Activated CD4-positive, alpha-beta T cell treated with anti-CD3 and anti-CD28 coated beads, Interleukin-2, Interleukin-6, amounts not matched to agents 100 ng/mL and 50 ng/mL, durations not matched to agents 16 hours and 8 hours (primary cell): Measurements from ENCODE around the gene SREK1IP1.
"Not testable (repeated sequence)": the region's sequence is repeated elsewhere in the genome, so short reads cannot be mapped to it uniquely, and the experiment has no call there.

Experiments
- DNase-seq: peaks from one replicate; pipeline ENCODE4 v3.0.0-alpha.2; 2020

SREK1IP1 gene

DNA sequence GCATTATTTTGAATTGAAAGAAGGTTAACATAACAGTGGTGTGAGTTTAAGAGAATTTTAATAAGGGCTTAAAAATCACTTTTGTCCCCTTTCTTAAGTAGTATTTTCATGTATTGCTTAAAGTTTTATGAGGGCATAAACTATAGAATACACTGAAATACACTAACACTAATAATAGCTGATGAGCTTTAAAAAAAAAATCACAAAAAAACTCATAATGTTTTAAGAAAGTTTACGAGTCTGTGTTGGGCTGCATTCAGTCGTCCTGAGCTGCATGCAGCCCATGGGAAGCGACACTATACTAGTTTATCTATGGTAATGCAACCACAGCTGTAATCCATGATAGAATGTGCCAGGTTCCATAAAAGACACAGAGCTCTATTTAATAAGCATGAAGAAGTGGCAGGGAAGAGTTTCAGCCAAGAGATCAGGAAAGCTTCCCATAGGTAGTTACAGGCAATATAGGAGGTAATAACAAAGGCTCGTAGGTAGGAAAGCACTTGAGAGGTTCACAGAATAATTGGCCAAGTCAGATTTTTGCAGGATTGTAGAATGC lies 4.5 kb downstream of the SREK1IP1 start:
- DNase-seq: no peak

DNA sequence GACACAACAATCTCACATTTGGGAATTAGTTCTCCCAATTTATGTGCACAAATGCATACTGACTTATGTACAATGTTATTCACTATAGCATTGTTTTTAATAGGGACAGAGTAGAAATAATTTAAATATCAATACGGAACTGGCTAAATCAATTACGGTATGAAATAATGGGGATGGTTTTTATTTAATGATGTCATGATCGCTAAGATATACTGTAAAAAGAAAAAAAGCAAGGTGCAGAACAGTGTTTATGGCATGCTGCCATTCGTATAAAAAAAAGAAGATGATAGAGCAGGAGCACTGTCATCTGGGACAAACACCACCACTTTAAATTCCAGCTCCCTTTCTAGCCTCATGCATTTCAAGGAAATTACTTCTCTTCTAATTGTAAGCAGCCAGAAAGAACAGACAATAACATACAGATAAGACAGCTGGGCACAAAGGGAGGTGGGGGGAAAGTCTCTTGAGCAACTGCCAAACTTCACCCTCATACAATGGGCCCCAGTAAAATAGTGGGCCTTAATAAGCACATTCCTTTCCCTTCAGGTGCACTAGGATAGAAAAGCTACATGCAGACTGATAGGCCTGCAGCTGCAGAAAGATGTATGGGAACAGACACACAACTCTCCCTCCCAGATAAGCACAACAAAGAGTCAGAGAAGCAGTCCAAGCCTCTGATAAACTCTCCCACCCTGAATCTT lies 8.4 kb downstream of the SREK1IP1 start:
- DNase-seq: no peak

DNA sequence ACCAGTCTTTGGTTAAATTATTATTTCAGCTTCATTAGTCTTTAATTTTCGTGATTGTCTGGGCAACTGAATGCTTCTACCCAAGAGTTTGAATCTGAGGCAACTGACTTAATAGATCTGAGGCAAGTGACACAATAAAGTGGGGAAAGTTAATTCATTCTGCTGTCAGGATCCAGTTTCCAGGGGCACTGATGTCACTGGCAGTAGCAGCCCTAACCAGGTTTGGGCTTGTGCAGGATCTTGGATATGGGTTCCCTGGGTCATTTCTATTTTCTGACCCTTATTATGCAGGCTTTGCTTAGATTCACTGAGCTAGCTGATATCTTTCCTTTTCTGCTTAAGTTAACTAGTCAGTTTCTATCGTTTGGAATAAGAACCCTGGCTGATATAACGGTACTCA lies 9.6 kb downstream of the SREK1IP1 start:
- no peak for DNase-seq

- DNase-seq: no peak
Observed at GRCh38 chr5:64754066-64754465, 14.4 kb downstream of the SREK1IP1 start.

GRCh38 chr5:64749385-64749784 lies 19.1 kb downstream of the SREK1IP1 start:
- no peak for DNase-seq

DNA sequence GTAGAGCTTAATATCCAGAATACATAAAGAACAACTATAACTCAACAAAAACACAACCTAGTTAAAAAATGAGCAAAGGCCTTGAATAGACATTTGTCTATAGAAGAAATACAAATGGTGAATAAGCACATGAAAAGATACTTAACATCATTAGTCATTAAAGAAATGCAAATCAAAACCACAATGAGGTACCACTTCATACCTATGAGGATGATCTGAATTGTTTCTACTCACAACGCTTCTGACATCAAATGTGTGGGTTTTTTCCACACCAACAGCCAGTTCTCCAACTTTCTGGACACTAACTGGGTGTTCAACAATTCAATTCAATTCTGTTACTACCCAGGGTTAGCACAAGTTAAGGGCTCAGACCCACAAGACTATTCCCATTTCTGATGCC lies 22.0 kb downstream of the SREK1IP1 start:
- DNase-seq: no peak

- DNase-seq: no peak
Observed at GRCh38 chr5:64744914-64745313, 23.6 kb downstream of the SREK1IP1 start.

DNA sequence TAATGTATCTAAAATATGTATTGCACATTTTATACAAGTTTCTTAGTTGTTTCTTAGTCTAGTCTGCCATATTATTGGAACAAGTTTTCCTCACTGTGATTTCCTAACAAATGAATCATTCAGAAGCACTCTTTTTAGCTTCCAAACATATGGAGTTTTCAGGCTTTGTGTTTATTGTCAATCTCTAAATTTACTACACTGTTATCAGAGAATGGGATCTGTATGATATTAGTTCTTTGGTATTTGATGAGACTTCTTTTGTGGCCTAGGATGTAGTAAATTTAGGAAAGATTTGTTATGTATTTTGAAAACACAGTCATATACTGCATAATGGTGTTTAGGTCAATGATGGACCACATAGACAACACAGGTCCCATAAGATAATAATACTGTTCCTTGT lies 25.7 kb downstream of the SREK1IP1 start:
- no peak for DNase-seq

DNA sequence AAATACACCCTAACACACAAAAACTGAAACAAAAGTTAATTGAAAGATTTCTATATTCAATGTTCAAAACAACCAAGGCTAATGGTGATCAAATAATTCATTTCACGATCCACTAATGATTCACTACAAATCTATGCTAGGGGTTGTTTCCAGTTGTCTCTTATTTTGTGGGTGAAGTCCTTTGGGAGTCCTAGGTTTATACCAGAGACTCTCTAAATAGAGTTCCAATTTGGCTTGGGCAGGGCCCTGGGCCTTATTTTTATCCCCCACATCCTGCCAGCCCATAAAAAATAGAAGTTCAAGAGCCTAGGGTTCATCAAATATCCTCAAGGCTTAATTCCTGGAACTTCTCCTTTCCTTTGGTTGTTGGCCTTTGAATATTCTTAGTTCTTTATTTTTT lies 26.1 kb downstream of the SREK1IP1 start:
- DNase-seq: no peak

GRCh38 chr5:64727150-64727549 lies 41.3 kb downstream of the SREK1IP1 start:
- no peak for DNase-seq

GRCh38 chr5:64722588-64722987 lies 45.9 kb downstream of the SREK1IP1 start:
- DNase-seq: no peak

- DNase-seq: not testable (repeated sequence)
Observed at GRCh38 chr5:64714495-64714894, 54.0 kb downstream of the SREK1IP1 start.

DNA sequence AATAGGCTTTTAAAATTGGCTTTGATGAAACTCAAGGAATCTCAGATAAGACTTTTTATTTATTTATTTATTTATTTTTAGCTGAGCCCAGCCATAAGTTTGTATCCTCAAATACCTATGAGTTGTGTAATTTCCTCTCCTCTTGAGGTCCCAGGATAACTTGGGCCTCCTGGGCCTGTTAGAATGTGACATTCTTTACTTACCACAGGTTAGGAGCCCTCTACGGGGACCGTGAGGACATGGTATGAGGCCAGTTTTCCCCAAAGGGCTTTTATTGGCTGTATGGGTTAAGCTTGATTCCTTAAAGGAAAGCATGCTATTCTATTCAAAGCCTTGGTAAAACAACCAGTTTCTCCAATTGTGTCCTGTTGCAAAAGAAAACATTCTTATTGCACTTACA lies 61.3 kb downstream of the SREK1IP1 start:
- DNase-seq: no peak

DNA sequence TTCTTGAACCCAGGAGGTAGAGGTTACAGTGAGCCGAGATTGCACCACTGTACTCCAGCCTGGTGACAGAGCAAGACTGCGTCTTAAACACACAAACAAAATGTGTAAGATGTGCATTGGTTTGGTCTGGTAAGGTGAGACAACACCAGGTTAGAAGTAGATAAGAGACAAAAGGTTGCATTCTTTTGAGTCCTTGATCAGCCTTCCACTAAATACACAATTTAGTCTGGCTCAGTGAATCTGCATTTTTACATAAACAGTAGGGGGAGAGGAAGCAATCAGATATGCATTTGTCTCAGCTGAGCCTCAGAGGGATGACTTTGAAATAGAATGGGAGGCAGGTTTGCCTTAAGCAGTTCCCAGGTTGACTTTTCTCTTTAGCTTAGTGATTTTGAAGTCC lies 62.4 kb downstream of the SREK1IP1 start:
- DNase-seq: not testable (repeated sequence)

DNA sequence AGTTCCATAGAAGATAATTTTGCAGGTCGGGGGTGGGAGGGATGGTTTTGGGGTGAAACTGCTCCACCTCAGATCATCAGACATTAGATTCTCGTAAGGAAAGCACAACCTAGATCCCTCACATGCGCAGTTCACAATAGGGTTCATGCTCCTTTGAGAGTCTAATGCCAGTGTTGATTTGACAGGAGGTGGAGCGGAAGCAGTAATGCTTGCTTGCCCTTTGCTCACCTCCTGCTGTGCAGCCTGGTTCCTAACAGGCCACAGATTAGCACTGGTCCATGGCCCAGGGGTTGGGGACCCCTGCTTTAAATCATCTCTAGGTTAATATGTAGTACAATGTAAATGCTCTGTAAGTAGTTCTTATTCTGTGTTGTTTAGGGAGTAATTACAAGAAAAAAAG lies 67.7 kb downstream of the SREK1IP1 start:
- DNase-seq: no peak

DNA sequence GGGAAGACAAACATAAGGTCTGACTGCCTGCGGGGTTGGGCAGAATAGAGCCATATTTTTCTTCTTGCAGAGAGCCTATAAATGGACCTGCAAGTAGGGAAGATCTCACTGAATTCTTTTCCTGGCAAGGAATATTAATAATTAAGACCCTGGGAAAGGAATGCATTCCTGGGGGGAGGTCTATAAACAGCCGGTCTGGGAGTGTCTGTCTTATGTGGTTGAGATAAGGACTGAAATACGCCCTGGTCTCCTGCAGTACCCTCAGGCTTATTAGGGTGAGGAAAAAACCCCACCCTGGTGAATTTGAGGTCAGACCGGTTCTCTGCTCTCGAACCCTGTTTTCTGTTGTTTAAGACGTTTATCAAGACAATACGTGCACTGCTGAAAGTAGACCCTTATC lies 72.1 kb downstream of the SREK1IP1 start:
- not testable (repeated sequence) for DNase-seq

DNA sequence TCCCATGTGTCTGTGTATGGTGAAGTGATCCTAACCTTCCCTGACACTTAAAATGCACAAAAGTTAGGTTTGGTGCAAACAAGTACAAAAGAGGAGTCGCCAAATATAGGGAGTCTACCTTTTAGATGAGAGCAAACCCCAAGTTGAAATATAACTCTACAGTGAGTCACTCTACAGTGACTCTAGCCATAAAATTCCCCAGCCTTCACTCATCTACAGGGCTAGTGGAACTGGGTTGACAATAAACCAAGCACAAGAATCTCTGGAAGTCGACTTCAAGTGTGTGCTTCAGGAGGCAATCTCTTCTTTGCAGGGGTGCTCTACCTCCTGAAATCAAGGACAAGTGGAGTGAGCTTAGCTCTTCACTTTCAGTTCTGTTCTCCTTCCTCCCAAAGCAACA lies 74.9 kb downstream of the SREK1IP1 start:
- DNase-seq: no peak

- DNase-seq: no peak
Observed at GRCh38 chr5:64691291-64691690, 77.2 kb downstream of the SREK1IP1 start.

- no peak for DNase-seq
Observed at GRCh38 chr5:64690417-64691151, 77.9 kb downstream of the SREK1IP1 start, which contains the start of gene SHISAL2B. SHISAL2B (plus strand) TSS chr5:64690503; CDS start chr5:64690624, 121 bp downstream.

DNA sequence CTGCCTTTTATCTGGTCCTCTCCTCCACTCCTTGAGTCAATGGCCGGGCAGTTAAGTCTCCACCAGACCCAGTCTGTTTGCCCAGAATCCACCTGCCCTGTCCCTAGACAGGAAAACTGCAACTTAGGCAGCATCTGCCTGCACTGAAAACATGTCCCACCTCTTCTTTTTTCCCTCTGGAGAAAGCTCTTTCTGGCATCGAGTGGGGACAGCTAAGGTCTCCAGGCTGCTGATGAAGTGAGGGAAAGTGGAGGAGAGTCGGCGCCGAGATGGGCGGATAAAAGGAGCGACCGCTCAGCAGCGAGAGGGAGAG lies 78.4 kb downstream of the SREK1IP1 start:
- DNase-seq: no peak

GRCh38 chr5:64688965-64689364 lies 79.5 kb downstream of the SREK1IP1 start:
- DNase-seq: no peak

- no peak for DNase-seq
Observed at GRCh38 chr5:64688391-64688790, 80.1 kb downstream of the SREK1IP1 start.

GRCh38 chr5:64685866-64686265 lies 82.6 kb downstream of the SREK1IP1 start:
- no peak for DNase-seq

DNA sequence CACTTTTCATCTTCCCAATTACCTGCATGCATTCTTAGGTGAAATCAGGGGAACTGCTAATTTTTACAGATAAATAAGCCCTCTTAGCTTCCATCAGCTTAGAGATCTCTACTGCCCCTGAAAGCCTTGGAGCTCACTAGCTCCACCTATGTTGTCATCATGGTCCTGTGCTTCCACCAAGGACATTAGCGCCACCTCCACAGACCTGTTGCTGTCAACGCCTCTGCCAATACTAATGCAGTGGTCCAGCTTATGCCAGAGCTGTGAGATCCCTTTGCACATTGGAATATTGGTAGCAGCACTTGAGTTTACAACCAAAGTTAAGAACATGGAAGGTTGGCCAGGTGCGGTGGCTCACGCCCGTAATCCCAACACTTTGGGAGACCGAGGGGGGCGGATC lies 85.9 kb downstream of the SREK1IP1 start:
- no peak for DNase-seq
